ENCODE data around the gene LRFN2.

Gene LRFN2

GRCh38 chr6:40439026-40439800 lies 148.0 kb downstream of the LRFN2 start:
- in situ Hi-C loops (cut with MboI; ENCODE audit: low sequenced_read_pairs), result no loop called here

DNA sequence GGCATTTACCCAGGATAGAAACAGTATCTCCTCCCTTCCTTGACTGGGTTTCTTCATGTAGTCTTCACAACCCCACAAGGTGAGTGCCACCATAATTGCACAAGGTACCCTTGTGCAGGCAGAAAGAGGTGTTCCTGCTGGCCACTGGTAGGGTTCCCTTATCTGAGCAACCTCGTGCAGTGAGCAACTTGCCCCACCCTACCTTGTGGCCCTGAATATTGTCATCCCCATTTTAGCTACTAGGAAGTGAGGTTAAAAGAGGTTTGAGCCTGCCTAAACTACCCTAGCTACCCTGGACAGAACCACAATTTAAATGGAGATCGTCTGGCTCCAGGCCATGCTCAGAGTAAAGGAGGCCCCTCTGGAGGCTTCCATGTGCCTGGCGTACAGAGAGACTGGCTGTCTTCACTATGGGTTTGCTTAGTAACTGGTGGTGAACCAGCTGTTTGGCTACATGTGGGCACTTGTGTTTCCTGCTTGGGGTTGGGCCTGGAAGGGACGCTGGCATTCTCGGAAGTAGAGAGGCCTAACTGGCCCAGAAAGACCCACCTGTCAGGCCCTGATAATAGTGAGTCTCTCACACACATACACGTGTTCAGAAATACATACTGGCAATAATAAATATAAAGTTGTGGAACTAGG lies 148.8 kb downstream of the LRFN2 start:
- in situ Hi-C loops (cut with MboI; ENCODE audit: low sequenced_read_pairs), result no loop called here

GRCh38 chr6:40437631-40438030 lies 149.5 kb downstream of the LRFN2 start:
- in situ Hi-C loops (cut with MboI; ENCODE audit: low sequenced_read_pairs), result no loop called here

- in situ Hi-C loops (cut with MboI; ENCODE audit: low sequenced_read_pairs), result no loop called here
Observed at GRCh38 chr6:40436685-40437604, 150.2 kb downstream of the LRFN2 start.

DNA sequence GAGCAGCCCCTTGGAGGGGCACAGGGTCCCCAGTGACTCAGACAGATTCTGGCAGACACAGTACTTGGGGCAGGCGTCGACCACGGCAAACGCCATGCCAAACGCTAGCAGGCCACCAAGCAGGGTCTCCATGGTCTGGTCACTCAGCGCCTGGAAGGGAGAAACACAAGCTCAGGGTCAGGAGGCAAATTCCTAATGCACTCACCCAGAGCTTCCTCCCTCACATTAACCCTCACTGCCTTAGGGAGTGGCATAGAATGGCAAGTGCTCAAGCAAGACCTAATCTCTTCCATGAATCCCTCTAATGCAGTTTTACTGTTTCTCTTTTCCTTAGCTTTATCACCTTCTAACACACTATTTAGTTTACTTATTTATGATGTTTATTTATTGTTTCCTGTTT lies 154.2 kb downstream of the LRFN2 start:
- in situ Hi-C loops (cut with MboI; ENCODE audit: low sequenced_read_pairs), result no loop called here

DNA sequence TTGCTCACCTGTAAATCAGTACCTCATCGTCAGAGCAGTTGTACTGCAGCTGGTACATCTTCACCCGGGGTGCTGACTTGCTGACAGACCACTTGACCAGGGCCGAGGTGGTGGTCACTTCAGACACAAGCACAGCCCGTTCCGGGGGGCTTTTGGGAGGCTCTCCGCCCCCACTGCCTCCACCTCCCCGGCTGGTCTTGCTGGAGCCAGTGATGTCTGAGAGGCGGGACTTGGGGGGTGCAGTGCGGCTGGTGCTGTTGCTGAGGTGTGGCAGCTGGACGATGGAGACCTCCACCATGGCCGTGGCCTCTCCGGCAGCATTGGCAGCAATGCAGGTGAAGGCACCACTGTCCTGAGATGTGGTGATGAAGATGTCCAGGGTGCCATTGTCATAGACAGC lies 155.5 kb downstream of the LRFN2 start:
- in situ Hi-C loops (cut with MboI; ENCODE audit: low sequenced_read_pairs), result no loop called here

GRCh38 chr6:40427196-40427595 lies 160.0 kb downstream of the LRFN2 start:
- in situ Hi-C loops (cut with MboI; ENCODE audit: low sequenced_read_pairs), result no loop called here

- in situ Hi-C loops (cut with MboI; ENCODE audit: low sequenced_read_pairs), result no loop called here
Observed at GRCh38 chr6:40426346-40427066, 160.7 kb downstream of the LRFN2 start.

- in situ Hi-C loops (cut with MboI; ENCODE audit: low sequenced_read_pairs), result no loop called here
Observed at GRCh38 chr6:40425192-40425919, 161.8 kb downstream of the LRFN2 start.

- in situ Hi-C loops (cut with MboI; ENCODE audit: low sequenced_read_pairs), result no loop called here
Observed at GRCh38 chr6:40422046-40422445, 165.1 kb downstream of the LRFN2 start.

- in situ Hi-C loops (cut with MboI; ENCODE audit: low sequenced_read_pairs), result no loop called here
Observed at GRCh38 chr6:40419946-40420728, 167.0 kb downstream of the LRFN2 start.

DNA sequence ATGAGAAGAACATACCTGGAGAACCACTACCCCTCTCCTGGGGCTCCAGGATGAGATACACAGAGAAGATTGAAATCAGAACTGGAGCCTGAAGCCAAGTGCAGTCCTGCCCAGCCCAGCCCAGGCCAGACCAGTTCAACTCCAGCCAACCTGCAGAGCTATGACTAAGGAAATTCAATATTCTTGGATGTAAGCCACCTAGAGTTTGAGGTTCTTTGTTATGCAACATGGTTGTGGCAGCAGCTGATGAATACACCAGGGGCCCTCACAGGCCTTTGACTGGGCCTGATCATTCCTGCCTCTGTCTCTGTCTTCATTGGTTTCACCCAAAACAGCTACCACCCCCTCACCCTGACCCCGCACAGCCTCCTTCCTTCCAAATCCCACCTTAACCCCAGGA lies 167.8 kb downstream of the LRFN2 start:
- in situ Hi-C loops (cut with MboI; ENCODE audit: low sequenced_read_pairs), result no loop called here

DNA sequence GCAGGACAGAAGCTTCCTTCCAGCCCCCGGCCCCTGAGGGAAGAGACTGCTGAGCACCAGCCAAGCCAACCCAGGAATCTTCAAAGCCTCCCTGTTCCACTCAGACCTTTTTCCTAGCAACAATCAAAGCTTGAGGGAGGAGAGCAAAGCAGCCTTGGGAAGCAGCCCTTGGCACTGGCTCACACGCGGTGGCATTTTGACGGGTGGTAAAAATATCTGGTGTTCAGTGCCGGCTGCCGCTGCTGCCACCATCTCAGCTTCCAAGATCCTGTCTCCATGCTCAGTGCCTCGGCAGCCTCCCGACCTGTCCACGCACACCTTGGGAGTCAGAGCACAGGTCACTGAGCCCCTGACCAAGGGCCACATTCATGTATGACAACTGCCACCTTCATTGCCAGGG lies 170.1 kb downstream of the LRFN2 start:
- in situ Hi-C loops (cut with MboI; ENCODE audit: low sequenced_read_pairs), result no loop called here

GRCh38 chr6:40414617-40415016 lies 172.5 kb downstream of the LRFN2 start:
- in situ Hi-C loops (cut with MboI; ENCODE audit: low sequenced_read_pairs), result no loop called here

DNA sequence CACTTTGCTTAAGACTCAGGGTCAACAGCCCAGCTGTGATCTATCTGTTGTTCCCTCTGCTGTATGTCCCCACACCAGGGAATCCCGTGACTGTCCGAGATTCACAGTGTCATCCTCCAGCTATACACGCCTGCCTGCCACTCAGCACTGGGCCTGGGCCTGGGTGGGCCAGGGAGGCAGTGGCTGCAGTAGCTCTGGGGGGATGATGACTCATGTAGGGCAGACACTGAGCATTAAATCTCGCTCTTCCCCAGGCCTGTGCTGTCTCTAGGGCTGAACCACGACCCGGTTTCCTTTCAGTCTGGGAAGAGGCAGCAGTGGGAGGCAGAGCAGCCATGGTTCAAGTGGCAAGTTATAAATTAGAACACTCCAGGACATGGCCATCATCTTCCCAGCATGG lies 173.9 kb downstream of the LRFN2 start:
- in situ Hi-C loops (cut with MboI; ENCODE audit: low sequenced_read_pairs), result no loop called here

DNA sequence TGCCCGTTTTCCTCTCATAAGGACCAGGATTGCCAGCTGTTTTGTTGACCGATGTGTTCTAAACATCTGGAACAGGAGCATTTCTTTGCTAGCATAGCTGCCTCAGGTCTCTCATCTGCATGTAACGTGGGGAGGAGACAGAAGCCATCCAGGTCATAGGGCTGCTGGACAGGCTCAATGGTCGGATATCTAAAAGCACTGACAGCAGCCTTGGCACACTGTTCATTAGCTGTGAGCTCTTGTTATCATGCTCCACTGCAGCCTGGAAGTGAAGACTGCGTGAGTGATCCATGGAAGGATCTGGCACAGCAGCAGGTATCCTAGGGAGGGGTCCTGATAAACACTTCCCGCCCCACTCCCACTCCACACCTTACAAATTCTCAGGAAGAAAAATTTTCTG lies 175.3 kb downstream of the LRFN2 start:
- in situ Hi-C loops (cut with MboI; ENCODE audit: low sequenced_read_pairs), result no loop called here

- in situ Hi-C loops (cut with MboI; ENCODE audit: low sequenced_read_pairs), result no loop called here
Observed at GRCh38 chr6:40410821-40411220, 176.3 kb downstream of the LRFN2 start.

DNA sequence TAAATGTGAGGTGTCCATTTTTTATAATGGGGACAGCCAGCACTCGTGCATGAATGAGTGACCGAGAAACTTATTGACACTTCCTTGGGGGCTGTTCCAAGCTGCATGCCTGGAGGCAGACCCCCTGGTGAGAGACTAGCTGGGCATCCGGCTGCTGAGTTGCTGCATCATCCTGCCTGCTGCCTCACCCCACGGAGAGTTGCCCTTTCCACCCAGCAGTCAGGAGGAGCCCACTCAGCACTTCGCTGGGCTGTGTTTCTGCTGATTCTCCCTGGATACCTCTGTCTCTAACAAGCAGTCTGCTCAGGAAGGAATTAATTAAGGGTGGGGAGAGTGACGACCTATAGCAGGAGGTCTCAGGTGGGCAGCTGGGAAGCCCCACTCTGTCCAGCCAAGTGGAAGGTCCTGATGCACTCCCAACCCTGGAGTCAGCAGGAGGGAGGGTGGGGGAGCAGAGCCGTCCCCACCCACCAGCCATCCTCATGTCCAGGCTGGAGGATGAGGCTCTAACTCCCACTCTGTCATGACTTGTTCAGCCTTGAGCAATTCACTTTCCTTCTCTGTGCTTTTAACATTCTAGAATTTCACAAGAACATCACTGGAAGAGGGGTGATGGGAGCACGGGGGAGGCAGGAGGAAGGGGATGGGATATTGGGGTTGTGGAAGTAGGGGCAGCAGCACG lies 177.3 kb downstream of the LRFN2 start:
- in situ Hi-C loops (cut with MboI; ENCODE audit: low sequenced_read_pairs), result no loop called here

All from HL-60/S4 treated with phorbol 12-myristate 13-acetate at 8.2 ng/mL for 4 days and 3 days (cell line).